Common myeloid progenitor, CD34-positive (primary cell): Measurements from ENCODE around the gene PLCD1.

Experiments used
- CTCF ChIA-PET: fragments of 350-600 bp; sonication (Branson Sonifier 250); formaldehyde crosslinking; loops from one replicate; lab custom pipeline; 2021; ENCODE audit warnings: antibody characterized with exemption; lab: Charles Lee
- POLR2A ChIA-PET: fragments of 350-600 bp; sonication (Branson Sonifier 250); formaldehyde crosslinking; loops from one replicate; lab custom pipeline; 2021; ENCODE audit warnings: antibody characterized with exemption; lab: Charles Lee
- DNase-seq, 3 donors: peaks; one replicate each; pipeline versions ENCODE4 v3.0.0 to v3.0.0-alpha.2; 2013
- H3K27ac ChIP-seq, 2 experiments: 1 replicate in 1 of 2; 2 replicates in 1 of 2; pipeline ENCODE4 v1.7.0; 2013; ENCODE audit warnings: inconsistent platforms in 2 of 2, low read length in 2 of 2, mild to moderate bottlenecking in 2 of 2, low read depth in 1 of 2, moderate library complexity in 1 of 2; ENCODE audit not compliant: severe bottlenecking in 2 of 2, insufficient read depth in 1 of 2, poor library complexity in 1 of 2
- H3K27me3 ChIP-seq, 5 experiments: replicated peaks in 2 of 5; 1 replicate in 3 of 5; 2 replicates in 2 of 5; pipeline versions ENCODE4 v1.6.1 to v1.7.0; 2013; ENCODE audit warnings: low read length in 4 of 5, mild to moderate bottlenecking in 2 of 5, moderate library complexity in 2 of 5, inconsistent platforms in 1 of 5; ENCODE audit not compliant: insufficient read depth in 5 of 5, control insufficient read depth in 4 of 5
- H3K36me3 ChIP-seq, 4 experiments: 1 replicate in 2 of 4; 2 replicates in 2 of 4; pipeline versions ENCODE4 v1.6.1 to v1.7.0; 2013; ENCODE audit warnings: low read length in 3 of 4, control low read depth in 1 of 4, mild to moderate bottlenecking in 1 of 4; ENCODE audit not compliant: control insufficient read depth in 4 of 4, insufficient read depth in 4 of 4
- H3K4me1 ChIP-seq, 4 experiments: 1 replicate in 3 of 4; 2 replicates in 1 of 4; pipeline versions ENCODE4 v1.6.1 to v1.7.1; 2013; ENCODE audit warnings: low read length in 3 of 4, mild to moderate bottlenecking in 3 of 4, control low read depth in 1 of 4, inconsistent platforms in 1 of 4, moderate library complexity in 1 of 4; ENCODE audit not compliant: control insufficient read depth in 4 of 4, insufficient read depth in 4 of 4; ENCODE audit errors: control extremely low read depth in 1 of 4
- H3K4me3 ChIP-seq, 7 experiments: 1 replicate in 4 of 7; 2 replicates in 3 of 7; pipeline versions ENCODE4 v1.5.1 to v1.7.0; 2013; ENCODE audit warnings: mild to moderate bottlenecking in 7 of 7, low read length in 6 of 7, moderate library complexity in 6 of 7, inconsistent platforms in 2 of 7, low read depth in 2 of 7, control low read depth in 1 of 7; ENCODE audit not compliant: insufficient read depth in 4 of 7, control insufficient read depth in 1 of 7; ENCODE audit errors: extremely low read depth in 1 of 7
- H3K9me3 ChIP-seq, 5 experiments: 1 replicate in 4 of 5; 2 replicates in 1 of 5; pipeline versions ENCODE4 v1.6.1 to v1.7.1; 2013; ENCODE audit warnings: low read length in 4 of 5, mild to moderate bottlenecking in 2 of 5, inconsistent platforms in 1 of 5, low read depth in 1 of 5, moderate library complexity in 1 of 5; ENCODE audit not compliant: control insufficient read depth in 4 of 5, insufficient read depth in 2 of 5; ENCODE audit errors: control extremely low read depth in 1 of 5
- WGBS: methylation state at CpG from one replicate; pipeline ENCODE4 v1.1.5; 2013; ENCODE audit not compliant: insufficient coverage; 5-methylcytosine and 5-hydroxymethylcytosine counted together

PLCD1 gene

DNA sequence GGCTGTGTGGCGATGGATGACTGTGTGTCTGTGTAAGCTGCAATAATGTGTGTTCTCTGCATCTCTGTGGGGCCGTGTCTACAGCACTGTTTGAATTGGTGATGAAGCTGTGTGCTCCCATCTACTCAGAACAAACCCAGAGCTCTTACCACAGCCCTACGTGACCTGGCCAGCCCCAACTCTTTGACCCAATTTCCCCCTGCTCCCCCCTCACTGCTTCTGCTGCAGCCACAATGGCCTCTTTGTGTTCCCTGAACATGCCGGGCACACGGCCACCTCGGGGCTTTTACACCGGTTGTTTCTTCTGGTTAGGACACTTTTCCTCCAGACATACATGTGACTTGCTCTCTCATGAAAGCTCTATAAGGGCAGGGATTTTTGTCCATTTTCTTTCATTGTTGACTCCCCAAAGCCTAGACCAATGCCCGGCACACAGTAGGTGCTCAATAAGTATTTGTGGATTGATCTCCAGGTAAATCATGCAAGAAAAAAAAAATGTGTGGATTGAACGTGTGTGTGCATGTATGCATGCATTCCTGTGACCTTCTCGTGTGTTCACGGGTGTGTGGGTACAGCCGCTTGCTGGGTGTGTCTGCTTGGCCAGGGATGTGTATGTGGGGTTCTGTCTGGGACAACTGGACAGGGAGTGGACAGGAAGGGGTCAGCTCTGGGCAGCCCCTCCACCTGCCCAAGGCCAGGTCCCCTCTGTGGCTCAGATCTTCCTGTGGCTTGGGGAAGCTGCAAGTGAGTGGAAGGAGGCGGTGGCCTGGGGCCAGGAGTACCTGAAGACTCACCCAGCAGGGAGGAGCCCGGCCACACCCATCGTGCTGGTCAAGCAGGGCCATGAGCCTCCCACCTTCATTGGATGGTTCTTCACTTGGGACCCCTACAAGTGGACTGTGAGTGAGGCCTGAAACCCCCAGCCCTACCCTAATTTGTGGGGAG is 24.1 kb downstream of the PLCD1 start:
- ChIA-PET POLR2A (no interaction called here), CTCF (interaction anchor here (1.0 to 5.6 kb wide), 7 partner anchors 10 to 44 kb away, joined by 3 to 50 read pairs (median 4); partner anchors contain the start of gene DLEC1)
- Histone ChIP-seq H3K27me3 (no peaks in the 10 kb centered on the region), H3K4me1 (no peaks in the 10 kb centered on the region), H3K27ac (no peak overlapping the region), H3K36me3 (peaks cover 9 to 81% (median 50%) of the 10 kb centered on the region in 4 experiments), H3K9me3 (no peaks in the 10 kb centered on the region), H3K4me3 (no peak overlapping the region)
- DNase-seq, result no peak
- 92% methylated on average over 12 of the region's 15 CpGs for WGBS

GRCh38 chr3:38004415-38005075 is 24.9 kb downstream of the PLCD1 start:
- WGBS, result 86% methylated on average over 14 of the region's 14 CpGs
- no peaks in the 10 kb centered on the region for H3K4me1 ChIP-seq
- ChIA-PET POLR2A (no interaction called here), CTCF (interaction anchor here (0.8 to 5.6 kb wide), 14 partner anchors 11 to 189 kb away, joined by 3 to 50 read pairs (median 5); partner anchors contain the start of gene VILL)
- peaks cover 9 to 87% (median 52%) of the 10 kb centered on the region in 4 experiments for H3K36me3 ChIP-seq
- H3K27ac ChIP-seq, result no peak overlapping the region
- H3K9me3 ChIP-seq, result no peaks in the 10 kb centered on the region
- peak; percentile 51 to 68 (median 62) for DNase-seq
- H3K4me3 ChIP-seq, result no peak overlapping the region
- no peaks in the 10 kb centered on the region for H3K27me3 ChIP-seq

- ChIA-PET POLR2A (no interaction called here), CTCF (interaction anchor here (0.8 to 5.6 kb wide), 15 partner anchors 9 to 188 kb away, joined by 3 to 50 read pairs (median 5); partner anchors contain the start of gene VILL)
- DNase-seq, result no peak
- H3K9me3 ChIP-seq, result no peaks in the 10 kb centered on the region
- no peak overlapping the region for H3K4me3 ChIP-seq
- 95% methylated on average over 11 of the region's 11 CpGs for WGBS
- H3K27ac ChIP-seq, result no peak overlapping the region
- peaks cover 0 to 4% (median 2%) of the 10 kb centered on the region in 4 experiments for H3K4me1 ChIP-seq
- H3K36me3 ChIP-seq, result peaks cover 9 to 89% (median 54%) of the 10 kb centered on the region in 4 experiments
- H3K27me3 ChIP-seq, result no peaks in the 10 kb centered on the region
Measured at GRCh38 chr3:38003817-38004414, 25.5 kb downstream of the PLCD1 start.

- ChIA-PET CTCF (interaction anchor here (0.8 to 5.6 kb wide), 16 partner anchors 9 to 188 kb away, joined by 3 to 50 read pairs (median 4); partner anchors contain the start of gene VILL), POLR2A (no interaction called here)
- H3K27ac ChIP-seq, result no peak overlapping the region
- no peaks in the 10 kb centered on the region for H3K27me3 ChIP-seq
- peaks cover 0 to 8% (median 6%) of the 10 kb centered on the region in 4 experiments for H3K4me1 ChIP-seq
- H3K4me3 ChIP-seq, result no peak overlapping the region
- DNase-seq, result peak; percentile 44 to 58 (median 48)
- peaks cover 7 to 85% (median 52%) of the 10 kb centered on the region in 4 experiments for H3K36me3 ChIP-seq
- 70% methylated on average over 6 of the region's 7 CpGs for WGBS
- H3K9me3 ChIP-seq, result no peaks in the 10 kb centered on the region
Measured at GRCh38 chr3:38003371-38003816, 26.0 kb downstream of the PLCD1 start.

- peaks cover 5 to 80% (median 49%) of the 10 kb centered on the region in 4 experiments for H3K36me3 ChIP-seq
- CTCF ChIA-PET, result interaction anchor here (0.9 to 5.6 kb wide), 11 partner anchors 10 to 148 kb away, joined by 3 to 50 read pairs (median 11); no protein-coding TSS in a partner anchor
- no peak overlapping the region for H3K27ac ChIP-seq
Measured at GRCh38 chr3:38002940-38003339, 26.5 kb downstream of the PLCD1 start.

DNA sequence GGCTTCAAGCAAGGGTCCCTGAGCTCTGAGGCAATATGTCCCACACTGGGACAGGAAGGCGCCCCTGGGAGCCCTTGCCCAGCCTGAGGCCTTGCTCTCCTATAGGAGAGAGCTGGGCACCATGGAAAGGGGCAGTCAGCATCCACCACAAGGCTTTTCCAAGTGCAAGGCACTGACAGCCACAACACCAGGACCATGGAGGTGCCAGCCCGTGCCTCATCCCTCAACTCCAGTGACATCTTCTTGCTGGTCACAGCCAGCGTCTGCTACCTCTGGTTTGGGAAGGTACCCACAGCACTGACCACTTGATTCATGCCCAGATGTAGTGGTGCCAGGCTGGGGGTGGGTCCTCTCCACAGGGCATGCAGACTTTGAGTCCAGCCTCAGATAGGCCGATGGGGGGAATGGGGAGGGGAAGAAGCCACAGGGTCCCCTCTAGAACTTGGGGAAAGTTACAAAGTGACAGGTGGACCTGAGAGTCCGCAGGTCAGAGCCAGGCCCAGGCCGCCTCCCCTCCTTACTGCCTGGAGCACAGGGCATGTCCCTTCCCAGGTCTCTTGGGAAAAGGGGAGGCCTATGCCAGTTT is 27.1 kb downstream of the PLCD1 start:
- no peak for DNase-seq
- CTCF ChIA-PET, result interaction anchor here (0.9 to 5.6 kb wide), 10 partner anchors 10 to 154 kb away, joined by 3 to 50 read pairs (median 5); no protein-coding TSS in a partner anchor
- WGBS, result 98% methylated on average over 6 of the region's 6 CpGs
- no peak overlapping the region for H3K27ac ChIP-seq
- peaks cover 0 to 16% (median 11%) of the 10 kb centered on the region in 4 experiments for H3K4me1 ChIP-seq
- H3K9me3 ChIP-seq, result no peaks in the 10 kb centered on the region
- POLR2A ChIA-PET, result no interaction called here
- peaks cover 5 to 79% (median 48%) of the 10 kb centered on the region in 4 experiments for H3K36me3 ChIP-seq
- no peaks in the 10 kb centered on the region for H3K27me3 ChIP-seq
- H3K4me3 ChIP-seq, result no peak overlapping the region

More at GRCh38 chr3:38002940-38003339, 26.5 kb downstream of the PLCD1 start:
- no peak for DNase-seq
- POLR2A ChIA-PET, result no interaction called here
- no peaks in the 10 kb centered on the region for H3K9me3 ChIP-seq
- H3K4me1 ChIP-seq, result peaks cover 0 to 12% (median 10%) of the 10 kb centered on the region in 4 experiments
- no peak overlapping the region for H3K4me3 ChIP-seq
- H3K27me3 ChIP-seq, result no peaks in the 10 kb centered on the region
- WGBS, result 89% methylated on average over 8 of the region's 9 CpGs
